Lower leg skin (tissue), 3 donors: ENCODE data around the gene PHF8.

Experiments
- POLR2A ChIP-seq, 2 donors: fragments of 450-650 bp; IDR thresholded peaks; one replicate each; pipeline ENCODE4 v1.6.1; 2016 to 2017; ENCODE audit warnings: antibody characterized with exemption in 2 of 2, mild to moderate bottlenecking in 1 of 2, moderate library complexity in 1 of 2
- TF ChIP-seq, protein P1 (sequence below), 3 donors: fragments of 450-650 bp; IDR thresholded peaks; one replicate each; pipeline ENCODE4 v1.5.1; 2016; ENCODE audit warnings: antibody characterized with exemption in 3 of 3, mild to moderate bottlenecking in 3 of 3, moderate library complexity in 2 of 3

DNA sequence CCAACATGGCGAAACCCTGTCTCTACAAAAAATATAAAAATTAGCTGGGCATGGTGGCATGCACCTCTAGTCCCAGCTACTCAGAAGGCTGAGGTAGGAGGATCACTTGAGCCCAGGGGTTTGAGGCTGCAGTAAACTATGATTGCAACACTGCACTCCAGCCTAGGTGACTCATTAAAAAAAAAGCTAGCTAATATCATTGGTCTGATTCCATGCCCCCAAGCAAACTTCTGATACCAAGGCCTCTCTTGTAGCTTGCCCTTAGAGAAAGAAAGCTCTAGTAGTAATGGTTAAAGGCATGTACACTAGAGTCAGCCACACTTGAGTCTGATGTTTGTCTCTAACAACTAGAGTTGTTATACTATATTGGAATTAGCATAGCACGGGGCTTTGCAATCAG lies 32.6 kb upstream of the PHF8 start:
- TF ChIP-seq, protein P1, sequence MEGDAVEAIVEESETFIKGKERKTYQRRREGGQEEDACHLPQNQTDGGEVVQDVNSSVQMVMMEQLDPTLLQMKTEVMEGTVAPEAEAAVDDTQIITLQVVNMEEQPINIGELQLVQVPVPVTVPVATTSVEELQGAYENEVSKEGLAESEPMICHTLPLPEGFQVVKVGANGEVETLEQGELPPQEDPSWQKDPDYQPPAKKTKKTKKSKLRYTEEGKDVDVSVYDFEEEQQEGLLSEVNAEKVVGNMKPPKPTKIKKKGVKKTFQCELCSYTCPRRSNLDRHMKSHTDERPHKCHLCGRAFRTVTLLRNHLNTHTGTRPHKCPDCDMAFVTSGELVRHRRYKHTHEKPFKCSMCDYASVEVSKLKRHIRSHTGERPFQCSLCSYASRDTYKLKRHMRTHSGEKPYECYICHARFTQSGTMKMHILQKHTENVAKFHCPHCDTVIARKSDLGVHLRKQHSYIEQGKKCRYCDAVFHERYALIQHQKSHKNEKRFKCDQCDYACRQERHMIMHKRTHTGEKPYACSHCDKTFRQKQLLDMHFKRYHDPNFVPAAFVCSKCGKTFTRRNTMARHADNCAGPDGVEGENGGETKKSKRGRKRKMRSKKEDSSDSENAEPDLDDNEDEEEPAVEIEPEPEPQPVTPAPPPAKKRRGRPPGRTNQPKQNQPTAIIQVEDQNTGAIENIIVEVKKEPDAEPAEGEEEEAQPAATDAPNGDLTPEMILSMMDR (IDR thresholded peaks at IDR 0.05): no peak
- TF ChIP-seq POLR2A (IDR thresholded peaks at IDR 0.05): no peak
